Measurements from ENCODE around the gene SIRT5. TPM values are rescaled to one million over a fixed set of nuclear protein-coding genes. Genes with fewer than 3 reads are reported as not detected.

Gene SIRT5
- polyA plus RNA-seq, 1 donor (not counting 4 experiments of a cell fraction or from before 2014, with no cell fraction given) = 9.1 TPM

- dilution Hi-C loops (cut with MboI; ENCODE audit: extremely low pct_ligation_motif_present, low sequenced_read_pairs) = no loop called here
- H3K79me2 ChIP-seq (ENCODE audit: control insufficient read depth, insufficient read depth, low read length) = no peaks in the 10 kb centered on the region
- H3K4me2 ChIP-seq (ENCODE audit: control insufficient read depth, extremely low read depth, insufficient read depth, low read depth, low read length) = no peak overlapping the region
- H3K27ac ChIP-seq (ENCODE audit: control insufficient read depth, insufficient read depth, low read length) = no peak overlapping the region
- no peak overlapping the region for H2AFZ ChIP-seq (ENCODE audit: control insufficient read depth, low read length)
- no peak for TF ChIP-seq EZH2 (IDR thresholded peaks at IDR 0.05; ENCODE audit: low read length)
- TF ChIP-seq, protein P1, sequence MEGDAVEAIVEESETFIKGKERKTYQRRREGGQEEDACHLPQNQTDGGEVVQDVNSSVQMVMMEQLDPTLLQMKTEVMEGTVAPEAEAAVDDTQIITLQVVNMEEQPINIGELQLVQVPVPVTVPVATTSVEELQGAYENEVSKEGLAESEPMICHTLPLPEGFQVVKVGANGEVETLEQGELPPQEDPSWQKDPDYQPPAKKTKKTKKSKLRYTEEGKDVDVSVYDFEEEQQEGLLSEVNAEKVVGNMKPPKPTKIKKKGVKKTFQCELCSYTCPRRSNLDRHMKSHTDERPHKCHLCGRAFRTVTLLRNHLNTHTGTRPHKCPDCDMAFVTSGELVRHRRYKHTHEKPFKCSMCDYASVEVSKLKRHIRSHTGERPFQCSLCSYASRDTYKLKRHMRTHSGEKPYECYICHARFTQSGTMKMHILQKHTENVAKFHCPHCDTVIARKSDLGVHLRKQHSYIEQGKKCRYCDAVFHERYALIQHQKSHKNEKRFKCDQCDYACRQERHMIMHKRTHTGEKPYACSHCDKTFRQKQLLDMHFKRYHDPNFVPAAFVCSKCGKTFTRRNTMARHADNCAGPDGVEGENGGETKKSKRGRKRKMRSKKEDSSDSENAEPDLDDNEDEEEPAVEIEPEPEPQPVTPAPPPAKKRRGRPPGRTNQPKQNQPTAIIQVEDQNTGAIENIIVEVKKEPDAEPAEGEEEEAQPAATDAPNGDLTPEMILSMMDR (optimal IDR thresholded peaks at IDR 0.05 in 1 of 3, IDR thresholded peaks at IDR 0.05 in 1 of 3, conservative IDR thresholded peaks at IDR 0.05 in 1 of 3; ENCODE audit: extremely low read depth in 1 of 3, insufficient read depth in 2 of 3, low read length in 3 of 3) = no peak
- H3K4me1 ChIP-seq (ENCODE audit: control insufficient read depth, extremely low read depth, insufficient read depth, low read length) = no peaks in the 10 kb centered on the region
- FAIRE-seq (no peak), DNase-seq (ENCODE audit: low read depth, low spot score) (no peak)
- H4K20me1 ChIP-seq (ENCODE audit: control insufficient read depth, extremely low read depth, insufficient read depth, low read length) = no peaks in the 10 kb centered on the region
- H3K9ac ChIP-seq (ENCODE audit: control insufficient read depth, extremely low read depth, insufficient read depth, low read length) = no peak overlapping the region
- no peaks in the 10 kb centered on the region for H3K9me3 ChIP-seq (ENCODE audit: control insufficient read depth, low read depth, low read length)
- peaks cover 3 to 4% of the 10 kb centered on the region in 2 experiments for H3K36me3 ChIP-seq (ENCODE audit: control insufficient read depth in 2 of 2, extremely low read depth in 1 of 2, insufficient read depth in 2 of 2, low read length in 2 of 2)
- no peaks in the 10 kb centered on the region for H3K9me1 ChIP-seq (ENCODE audit: control insufficient read depth, extremely low read depth, insufficient read depth, low read length)
- H3K4me3 ChIP-seq (ENCODE audit: control insufficient read depth in 2 of 3, extremely low read depth in 1 of 3, insufficient read depth in 2 of 3, low read depth in 1 of 3, low read length in 3 of 3) = no peak overlapping the region
- H3K27me3 ChIP-seq (ENCODE audit: control insufficient read depth, extremely low read depth, insufficient read depth, low read length) = no peaks in the 10 kb centered on the region
These were observed 75.0 kb downstream of the SIRT5 start for GRCh38 chr6:13649393-13649792.

DNA sequence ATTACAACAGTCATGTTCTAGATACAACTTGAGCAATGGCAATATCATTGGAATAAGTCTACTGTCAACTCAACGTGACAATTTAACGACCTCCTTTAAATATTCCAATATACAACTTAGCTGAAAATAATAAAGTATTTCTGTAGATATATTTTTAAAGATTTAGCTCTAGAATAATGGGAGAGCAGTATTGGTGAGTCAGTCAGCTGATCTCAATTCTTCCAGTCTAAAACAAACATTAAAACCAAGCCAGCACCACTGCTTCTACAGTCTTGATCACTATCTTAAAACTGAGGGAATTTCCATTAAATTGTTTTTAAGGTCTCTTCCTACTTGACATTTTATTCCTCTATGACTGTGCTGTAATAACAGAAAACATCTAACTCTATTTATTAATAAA, 78.9 kb downstream of the SIRT5 start:
- FAIRE-seq (no peak), DNase-seq (ENCODE audit: low read depth, low spot score) (no peak)
- Histone ChIP-seq H3K27me3 (ENCODE audit: control insufficient read depth, extremely low read depth, insufficient read depth, low read length) (no peaks in the 10 kb centered on the region), H3K36me3 (ENCODE audit: control insufficient read depth in 2 of 2, extremely low read depth in 1 of 2, insufficient read depth in 2 of 2, low read length in 2 of 2) (peaks cover under 1 to 2% of the 10 kb centered on the region in 2 experiments), H3K27ac (ENCODE audit: control insufficient read depth, insufficient read depth, low read length) (no peak overlapping the region), H4K20me1 (ENCODE audit: control insufficient read depth, extremely low read depth, insufficient read depth, low read length) (no peaks in the 10 kb centered on the region), H2AFZ (ENCODE audit: control insufficient read depth, low read length) (no peak overlapping the region), H3K9ac (ENCODE audit: control insufficient read depth, extremely low read depth, insufficient read depth, low read length) (no peak overlapping the region), H3K4me1 (ENCODE audit: control insufficient read depth, extremely low read depth, insufficient read depth, low read length) (no peaks in the 10 kb centered on the region), H3K9me1 (ENCODE audit: control insufficient read depth, extremely low read depth, insufficient read depth, low read length) (no peaks in the 10 kb centered on the region), H3K4me2 (ENCODE audit: control insufficient read depth, extremely low read depth, insufficient read depth, low read depth, low read length) (no peak overlapping the region), H3K4me3 (ENCODE audit: control insufficient read depth in 2 of 3, extremely low read depth in 1 of 3, insufficient read depth in 2 of 3, low read depth in 1 of 3, low read length in 3 of 3) (no peak overlapping the region), H3K9me3 (ENCODE audit: control insufficient read depth, low read depth, low read length) (no peaks in the 10 kb centered on the region), H3K79me2 (ENCODE audit: control insufficient read depth, insufficient read depth, low read length) (no peaks in the 10 kb centered on the region)
- no peak for TF ChIP-seq EZH2 (IDR thresholded peaks at IDR 0.05; ENCODE audit: low read length)
- TF ChIP-seq, protein P1 (optimal IDR thresholded peaks at IDR 0.05 in 1 of 3, IDR thresholded peaks at IDR 0.05 in 1 of 3, conservative IDR thresholded peaks at IDR 0.05 in 1 of 3; ENCODE audit: extremely low read depth in 1 of 3, insufficient read depth in 2 of 3, low read length in 3 of 3) = no peak
- dilution Hi-C loops (cut with MboI; ENCODE audit: extremely low pct_ligation_motif_present, low sequenced_read_pairs) = no loop called here
